HG03097 (cell line): ENCODE measurements around the gene ZNF786.
A peak's percentile ranks its signal among the peaks of the same experiment; 100 is the strongest.
"Not testable (repeated sequence)": the region's sequence is repeated elsewhere in the genome, so short reads cannot be mapped to it uniquely, and the experiment has no call there.

Experiments
- ATAC-seq: cut with Tn5 transposase; IDR thresholded peaks from one replicate; pipeline ENCODE4 v1.9.1; 2021; ENCODE audit not compliant: unreplicated experiment, low FRiP score

The ZNF786 gene

DNA sequence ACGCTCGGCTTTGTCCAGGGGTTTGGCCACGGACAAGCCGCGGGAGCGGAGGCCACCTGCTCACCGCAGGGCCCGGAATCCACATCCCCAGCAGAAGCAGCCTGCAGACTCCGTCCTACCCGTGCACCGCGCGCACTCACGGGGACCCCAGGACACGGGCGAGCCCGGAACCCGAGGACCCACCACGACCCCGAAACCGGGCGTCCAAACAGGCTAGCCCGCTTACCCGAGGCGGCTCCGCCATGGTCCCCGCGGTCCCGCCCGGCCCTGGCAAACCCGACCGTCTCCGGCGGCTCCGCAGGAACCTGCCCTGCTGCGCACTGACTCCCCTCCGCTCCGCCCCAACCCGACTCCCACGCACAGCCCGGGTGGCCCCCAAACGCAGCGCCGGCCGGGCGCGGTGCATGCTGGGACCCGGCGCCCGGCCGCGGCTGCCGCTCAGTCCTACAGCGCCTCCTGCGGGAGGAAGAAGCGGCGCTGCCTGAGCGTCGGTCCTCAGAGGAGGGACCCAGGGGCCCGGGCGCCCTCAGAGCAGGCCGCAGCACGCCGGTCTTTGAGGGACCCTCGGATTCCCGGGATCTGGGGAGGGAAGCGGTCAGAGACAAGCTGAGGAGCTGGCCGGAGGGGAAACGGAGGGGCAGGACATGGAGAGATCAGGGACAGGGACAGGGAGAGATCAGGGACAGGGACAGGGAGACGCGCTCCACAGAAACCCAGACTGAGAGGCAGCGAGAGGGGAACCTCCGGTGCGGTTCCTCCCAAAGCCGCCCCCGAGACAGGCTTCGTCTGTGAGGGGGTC lies at the start of gene ZNF786:
Gene ZNF786 (minus strand): TSS at position 322 of the 799 bp plus-strand sequence. CDS start 78 bp downstream, at position 244.
- ATAC-seq: peak; percentile 92

- ATAC-seq: no peak
Observed at GRCh38 chr7:149136118-149136517, 45.6 kb upstream of the ZNF786 start.

- no peak for ATAC-seq
Observed at GRCh38 chr7:149133028-149133710, 42.7 kb upstream of the ZNF786 start.

DNA sequence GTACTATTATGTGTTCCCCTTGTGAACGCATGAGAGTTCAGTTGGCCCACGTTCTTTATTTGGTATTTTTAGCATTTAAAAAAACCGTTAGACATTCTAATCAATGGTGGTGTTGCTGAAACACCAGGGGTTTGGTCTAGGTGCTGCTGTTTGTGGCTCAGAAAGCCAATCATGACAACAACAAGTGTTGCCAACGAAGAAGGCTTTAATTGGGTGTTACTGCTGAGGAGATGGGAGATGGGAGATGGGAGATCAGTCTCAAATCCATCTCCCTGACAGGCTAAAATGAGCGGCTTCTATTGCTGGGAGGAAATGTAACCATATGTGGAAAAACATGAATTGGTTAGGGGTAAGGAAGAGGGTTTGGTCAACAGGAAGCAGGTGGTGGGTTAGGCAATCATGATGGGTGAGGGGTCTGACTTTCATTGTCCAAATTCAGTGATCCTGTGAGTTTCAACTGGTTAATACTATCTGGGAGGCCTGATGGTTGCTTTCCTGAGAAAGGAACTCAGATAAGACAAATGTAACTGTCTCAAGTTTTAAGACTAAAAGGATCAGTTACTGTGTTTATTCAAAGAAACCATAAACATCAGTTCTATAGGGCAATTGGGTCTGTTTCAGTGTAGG lies 40.2 kb upstream of the ZNF786 start:
- ATAC-seq: no peak

GRCh38 chr7:149126662-149127266 lies 36.2 kb upstream of the ZNF786 start:
- peak; percentile 39 for ATAC-seq

GRCh38 chr7:149125863-149126661 lies 35.5 kb upstream of the ZNF786 start, which contains the start of gene ZNF425:
Gene ZNF425, minus strand, starts transcription at chr7:149126324. Its CDS starts 111 bp downstream, at chr7:149126213.
- ATAC-seq: peak; percentile 83

DNA sequence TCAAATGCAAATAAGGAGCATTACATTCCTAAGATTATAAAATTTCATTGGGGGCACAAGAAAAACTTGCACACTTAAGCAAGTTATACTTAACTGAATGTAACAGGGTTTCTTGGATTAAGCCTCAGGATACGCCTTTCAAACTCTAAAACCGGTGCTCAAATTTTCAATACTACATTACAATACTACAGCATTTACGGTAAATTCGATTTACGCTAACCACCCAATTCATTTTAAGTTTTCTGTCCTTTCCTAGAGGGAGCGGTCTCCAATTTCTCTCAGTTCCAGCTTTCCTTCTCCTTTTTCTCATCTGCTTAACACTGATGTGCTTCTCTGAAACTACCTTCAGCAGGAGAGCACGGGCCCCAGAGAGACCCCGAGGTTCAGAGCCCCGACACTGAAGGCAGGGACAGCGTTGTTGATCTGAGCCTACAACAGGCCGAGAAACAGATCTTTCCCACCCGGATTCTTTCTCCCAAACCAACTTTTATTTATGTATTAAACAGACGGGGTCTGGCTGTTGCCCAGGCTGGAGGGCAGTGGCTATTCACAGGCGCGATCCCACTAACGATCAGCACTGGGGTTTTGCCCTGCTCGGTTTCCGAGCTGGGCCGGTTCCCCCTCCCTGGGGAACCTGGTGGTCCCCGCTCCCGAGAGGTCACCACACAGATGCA lies 34.8 kb upstream of the ZNF786 start:
- no peak for ATAC-seq

GRCh38 chr7:149109969-149110368 lies 19.5 kb upstream of the ZNF786 start:
- no peak for ATAC-seq

GRCh38 chr7:149104749-149105148 lies 14.2 kb upstream of the ZNF786 start:
- ATAC-seq: no peak

DNA sequence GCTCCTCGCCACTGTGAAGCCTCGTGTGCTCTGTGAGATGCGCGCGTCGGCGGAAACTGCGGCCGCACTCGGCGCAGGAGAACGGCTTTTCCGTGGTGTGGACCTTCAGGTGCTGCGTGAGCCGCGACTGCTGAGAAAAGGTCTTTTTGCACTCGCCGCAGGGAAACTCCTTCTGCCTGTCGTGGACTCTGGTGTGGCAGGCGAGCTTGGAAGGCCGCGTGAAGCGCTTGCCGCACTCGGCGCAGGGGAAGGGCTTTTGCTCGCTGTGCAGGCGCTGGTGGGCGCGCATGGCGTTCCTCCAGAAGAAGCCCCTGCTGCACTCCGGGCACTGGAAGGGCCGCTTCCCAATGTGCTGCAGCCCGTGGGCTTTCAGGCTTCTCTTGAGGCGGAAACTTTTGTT lies 13.7 kb upstream of the ZNF786 start:
- ATAC-seq: no peak

DNA sequence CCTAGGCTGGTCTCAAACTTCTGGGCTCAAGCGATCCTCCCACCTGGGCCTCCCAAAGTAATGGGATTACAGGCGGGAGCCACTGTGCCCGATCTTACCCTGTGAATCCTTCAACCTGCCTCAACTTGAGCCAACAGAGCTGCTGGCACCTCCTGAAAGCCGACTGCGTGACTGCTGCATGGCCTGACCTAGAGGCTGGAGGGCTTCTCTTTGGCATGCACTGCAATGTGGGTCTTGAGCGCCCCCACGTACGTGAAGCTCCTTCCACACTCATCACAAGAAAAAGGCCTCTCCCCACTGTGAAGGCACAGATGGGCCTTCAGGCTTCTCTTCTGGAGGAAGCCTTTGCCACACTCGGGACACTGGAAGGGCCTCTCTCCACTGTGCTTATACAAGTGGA lies 12.9 kb upstream of the ZNF786 start:
- ATAC-seq: no peak

GRCh38 chr7:149102666-149103065 lies 12.1 kb upstream of the ZNF786 start:
- no peak for ATAC-seq

DNA sequence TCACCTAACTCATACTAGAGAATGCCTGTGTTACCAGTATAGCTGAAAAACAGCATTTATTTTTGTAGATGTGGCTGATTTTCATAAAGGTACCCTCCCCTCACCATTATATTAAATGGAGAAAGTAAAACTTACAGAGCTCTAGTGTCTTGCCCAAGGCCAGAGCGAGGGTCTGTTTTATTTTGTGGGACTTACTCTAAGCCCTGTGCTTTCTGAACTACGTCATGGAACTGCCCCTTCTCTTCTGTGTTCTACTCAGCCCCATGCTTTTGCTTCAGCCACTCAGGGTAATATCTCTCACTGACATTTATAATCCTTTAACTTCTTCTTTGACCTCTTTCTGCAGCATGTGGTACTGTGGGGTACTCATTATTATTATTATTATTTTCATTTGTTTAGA lies 10.3 kb upstream of the ZNF786 start:
- ATAC-seq: no peak

GRCh38 chr7:149099058-149099457 lies 8.5 kb upstream of the ZNF786 start:
- no peak for ATAC-seq

DNA sequence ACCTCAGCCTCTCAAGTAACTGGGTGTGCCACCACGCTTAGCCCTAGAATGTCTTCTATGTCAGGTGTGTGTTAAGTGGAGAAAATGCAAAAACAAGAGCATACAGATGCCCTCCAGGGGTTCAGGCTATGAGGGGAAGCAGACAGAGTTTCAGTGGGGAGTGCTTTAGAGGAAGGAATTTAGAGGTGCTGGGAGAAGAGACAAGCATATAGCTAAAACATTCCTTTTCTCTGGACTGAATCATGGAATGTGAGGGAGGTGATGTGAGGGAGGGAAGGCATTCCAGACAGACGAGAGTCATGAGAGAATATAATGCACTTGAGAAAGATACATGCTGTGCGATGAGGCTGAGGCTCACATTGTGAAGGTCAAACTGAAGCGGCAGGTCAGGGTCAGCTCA lies 6.6 kb upstream of the ZNF786 start:
- no peak for ATAC-seq

DNA sequence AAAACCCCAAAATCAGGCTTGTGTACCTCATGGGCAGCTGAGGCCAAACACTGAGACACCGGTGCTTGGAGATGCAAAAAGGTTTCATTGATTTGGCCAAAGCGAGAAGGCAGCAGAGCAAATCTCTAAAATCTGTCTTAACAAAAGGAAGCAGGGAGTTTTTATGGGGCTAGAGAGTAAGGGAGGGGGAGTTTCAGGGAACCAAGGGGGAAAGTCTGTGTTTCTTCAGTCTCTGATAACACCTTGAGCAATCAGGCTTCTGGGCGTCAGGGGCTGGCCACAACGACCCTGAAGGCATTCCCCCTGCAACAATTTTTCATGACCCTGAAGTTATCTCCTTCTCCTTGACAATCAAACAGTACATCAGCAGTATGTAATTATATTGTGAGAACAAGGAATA lies 2.7 kb upstream of the ZNF786 start:
- ATAC-seq: no peak

DNA sequence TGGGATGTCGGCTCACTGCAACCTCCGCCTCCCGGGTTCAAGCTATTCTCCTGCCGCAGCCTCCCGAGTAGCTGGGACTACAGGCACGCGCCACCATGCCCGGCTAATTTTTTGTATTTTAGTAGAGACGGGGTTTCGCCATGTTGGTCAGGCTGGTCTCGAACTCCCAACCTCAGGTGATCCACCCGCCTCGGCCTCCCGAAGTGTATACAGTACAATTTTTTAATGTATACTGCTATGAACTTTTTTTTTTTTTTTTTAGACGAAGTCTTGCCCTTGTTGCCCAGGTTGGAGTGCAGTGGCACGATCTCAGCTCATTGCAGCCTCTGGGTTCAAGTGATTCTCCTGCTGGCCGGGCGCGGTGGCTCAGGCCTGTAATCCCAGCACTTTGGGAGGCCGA lies 1.7 kb upstream of the ZNF786 start:
- not testable (repeated sequence) for ATAC-seq

- no peak for ATAC-seq
Observed at GRCh38 chr7:149087376-149087775, 3.1 kb downstream of the ZNF786 start.

- ATAC-seq: no peak
Observed at GRCh38 chr7:149085866-149086265, 4.7 kb downstream of the ZNF786 start.

DNA sequence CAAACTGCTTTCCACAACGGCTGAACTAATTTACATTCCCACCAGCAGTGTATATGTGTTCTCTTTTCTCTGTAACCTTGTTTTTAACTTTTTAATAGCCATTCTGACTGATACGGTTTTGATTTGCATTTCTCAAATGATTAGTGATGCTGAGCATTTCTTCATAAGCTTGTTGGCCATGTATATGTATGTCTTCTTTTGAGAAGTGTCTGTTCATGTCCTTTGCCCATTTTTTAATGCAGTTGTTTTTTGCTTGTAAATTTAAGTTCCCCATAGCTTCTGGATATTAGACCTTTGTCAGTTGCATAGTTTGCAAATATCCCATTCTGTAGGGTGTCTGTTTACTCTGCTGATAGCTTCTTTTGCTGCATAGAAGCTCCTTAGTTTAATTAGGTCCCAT lies 6.1 kb downstream of the ZNF786 start:
- no peak for ATAC-seq
